Measurements from ENCODE around the gene ITGB4.

ITGB4 gene

DNA sequence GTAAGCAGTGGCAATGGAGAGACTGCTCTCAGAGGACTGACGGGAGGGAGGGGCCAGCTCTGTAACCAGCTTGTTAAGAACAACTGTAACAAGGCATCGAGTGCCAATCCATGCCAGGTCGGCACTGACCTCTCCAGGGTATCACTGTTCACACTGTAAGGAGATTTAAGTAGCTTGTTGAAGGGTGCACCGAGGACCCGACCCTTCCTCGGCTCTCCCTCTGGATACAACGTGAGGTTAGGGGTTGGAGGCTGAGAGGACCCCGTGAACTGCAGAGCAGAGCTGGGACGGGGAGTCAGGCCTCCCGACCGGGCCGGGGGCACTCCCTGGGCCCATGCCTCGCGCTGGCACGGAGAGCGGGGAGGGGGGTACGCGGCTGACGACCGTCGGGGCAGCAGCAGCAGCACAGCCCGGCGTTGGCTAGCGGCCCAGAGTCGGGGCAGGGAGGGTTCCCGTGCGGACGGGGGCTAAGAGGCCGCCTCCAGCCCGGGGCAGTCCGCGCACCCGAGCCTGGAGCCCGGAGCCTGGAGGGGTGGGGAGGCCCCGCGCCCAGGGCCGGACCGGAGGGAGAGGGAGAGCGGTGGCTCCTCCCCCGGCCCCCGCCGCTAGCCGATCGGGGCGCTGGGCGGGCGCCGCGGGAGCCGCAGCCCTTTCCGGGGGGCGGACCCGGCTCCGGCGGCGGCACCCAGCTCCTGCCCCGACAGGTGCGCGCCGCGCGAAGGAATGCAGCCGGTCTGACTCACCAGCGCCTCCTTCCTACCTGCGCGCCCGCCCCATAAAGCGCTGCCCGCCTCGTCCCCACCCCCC is at the start of gene ITGB4:
ITGB4 (plus strand) TSS at position 804 of the 807 bp plus-strand sequence. CDS start 3,245 bp downstream, outside the sequence.
- peak; percentile 17 to 22 for DNase-seq (ENCODE audit: extremely low read depth in 1 of 2, low read depth in 1 of 2)

- no peak for DNase-seq (ENCODE audit: extremely low read depth in 1 of 2, low read depth in 1 of 2)
Observed at GRCh38 chr17:75672011-75672410, 49.2 kb upstream of the ITGB4 start.

DNA sequence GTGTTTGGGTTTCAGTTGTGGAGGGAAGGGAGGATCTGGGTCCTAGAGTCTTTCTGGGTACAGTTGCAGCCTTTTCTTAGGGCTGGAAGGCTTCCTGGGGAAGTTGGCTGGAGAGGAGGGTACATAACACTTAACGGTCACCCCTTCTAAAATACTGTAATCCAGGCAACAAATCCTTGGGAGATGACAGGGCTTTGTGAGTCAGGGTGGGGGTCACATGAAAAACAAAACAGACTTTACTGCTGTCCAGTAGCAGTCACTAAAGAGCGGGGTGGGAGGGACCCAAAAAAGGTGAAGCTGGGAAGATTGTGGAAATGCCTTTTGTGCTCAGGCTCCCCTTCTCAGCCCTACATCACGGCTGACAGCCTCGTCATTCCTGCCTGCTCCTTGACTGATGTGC is 47.8 kb upstream of the ITGB4 start:
- DNase-seq (ENCODE audit: extremely low read depth in 1 of 2, low read depth in 1 of 2), result no peak

GRCh38 chr17:75676461-75676860 is 44.8 kb upstream of the ITGB4 start:
- DNase-seq (ENCODE audit: extremely low read depth in 1 of 2, low read depth in 1 of 2), result no peak

- DNase-seq (ENCODE audit: extremely low read depth in 1 of 2, low read depth in 1 of 2), result no peak
Observed at GRCh38 chr17:75679706-75680211, 41.5 kb upstream of the ITGB4 start.

DNA sequence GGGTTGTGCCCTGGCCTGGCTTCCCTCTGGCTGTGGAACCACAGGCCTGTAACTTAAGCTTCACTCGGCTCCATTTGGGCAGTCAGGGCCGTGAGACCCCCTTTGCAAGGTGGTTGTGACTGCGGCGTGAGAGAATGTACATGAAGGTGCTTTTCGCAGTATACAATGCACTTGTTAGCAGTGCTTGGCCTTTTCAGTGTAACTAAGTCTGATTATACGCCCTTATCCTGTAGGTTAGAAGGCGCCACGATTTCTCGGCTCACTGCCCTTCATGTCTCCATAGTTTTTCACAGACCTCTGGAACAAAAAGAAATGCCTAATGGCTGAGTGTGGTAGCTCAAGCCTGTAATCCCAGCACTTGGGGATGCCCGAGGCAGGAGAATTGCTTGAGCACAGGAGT is 40.8 kb upstream of the ITGB4 start:
- no peak for DNase-seq (ENCODE audit: extremely low read depth in 1 of 2, low read depth in 1 of 2)

DNA sequence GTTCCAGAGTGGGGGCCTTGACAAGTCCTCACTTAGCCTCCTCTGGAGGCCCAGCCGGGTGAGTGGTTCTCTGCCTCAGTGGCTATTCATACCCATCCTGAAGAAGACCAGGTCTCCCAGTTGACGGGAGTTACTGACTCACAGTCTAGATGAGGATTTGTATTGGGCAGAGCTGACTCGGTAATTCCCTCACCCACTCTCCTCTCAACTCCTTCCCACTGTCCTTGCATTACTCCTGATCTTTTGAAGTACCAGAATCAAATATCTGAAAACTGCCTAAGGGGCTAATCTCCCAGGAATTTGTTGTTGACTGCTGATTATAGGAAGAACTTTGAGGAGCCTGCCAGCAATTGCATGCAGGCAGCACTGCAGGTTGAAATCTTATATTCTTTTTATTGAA is 40.0 kb upstream of the ITGB4 start:
- no peak for DNase-seq (ENCODE audit: extremely low read depth in 1 of 2, low read depth in 1 of 2)

GRCh38 chr17:75683583-75683982 is 37.7 kb upstream of the ITGB4 start:
- DNase-seq (ENCODE audit: extremely low read depth in 1 of 2, low read depth in 1 of 2), result no peak

- no peak for DNase-seq (ENCODE audit: extremely low read depth in 1 of 2, low read depth in 1 of 2)
Observed at GRCh38 chr17:75684249-75684648, 37.0 kb upstream of the ITGB4 start.

DNA sequence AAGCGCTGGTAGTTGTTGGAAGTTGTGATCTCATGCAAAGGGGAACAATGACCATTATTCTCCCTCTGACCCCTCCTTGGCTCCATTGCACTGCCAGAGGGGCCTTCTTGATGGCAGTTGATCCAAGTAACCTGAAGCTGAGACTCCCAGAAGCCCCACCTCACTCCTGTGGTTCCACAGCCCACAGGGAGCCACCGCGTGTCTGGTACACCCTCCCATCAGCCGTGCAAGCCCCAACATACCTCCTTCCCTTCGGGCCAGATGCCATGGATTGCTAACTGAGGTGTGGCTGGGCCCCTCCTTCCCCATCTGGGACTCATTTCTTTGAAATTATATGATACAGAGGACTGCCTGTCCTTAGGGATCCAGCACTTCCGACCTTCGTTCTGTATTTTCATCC is 36.3 kb upstream of the ITGB4 start:
- no peak for DNase-seq (ENCODE audit: extremely low read depth in 1 of 2, low read depth in 1 of 2)

GRCh38 chr17:75685499-75685898 is 35.8 kb upstream of the ITGB4 start:
- no peak for DNase-seq (ENCODE audit: extremely low read depth in 1 of 2, low read depth in 1 of 2)

DNA sequence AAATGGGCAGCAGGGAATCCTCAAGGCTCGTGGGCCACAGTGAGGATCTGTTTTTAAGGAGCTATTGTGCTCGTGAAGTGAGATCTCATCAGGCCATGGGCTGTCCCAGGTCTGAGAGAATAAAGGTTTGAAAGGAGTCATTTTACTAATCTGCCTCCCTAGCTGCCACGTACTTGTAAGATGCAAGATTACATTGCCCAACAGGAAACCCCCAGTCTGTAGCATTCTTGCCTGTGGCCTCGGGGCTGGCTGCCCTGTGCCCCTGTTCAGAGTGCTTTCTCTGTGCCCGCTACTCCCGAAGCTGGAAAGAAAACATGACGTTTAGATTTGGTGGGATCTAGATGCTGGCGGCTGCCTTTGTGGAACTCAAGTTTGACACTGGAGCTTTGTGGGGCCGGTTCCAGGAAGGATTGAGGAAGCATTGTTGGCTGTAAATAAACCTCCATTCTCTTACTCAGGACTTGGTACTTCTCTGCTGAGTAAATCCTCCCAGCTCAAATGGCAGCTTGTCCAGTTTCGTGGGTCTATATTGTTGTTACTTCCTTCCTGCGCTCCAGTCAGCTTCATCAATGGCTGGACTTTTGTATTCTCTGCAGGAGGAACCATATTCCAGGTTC is 32.9 kb upstream of the ITGB4 start:
- peak in 1 of 2 donors; percentile 16 for DNase-seq (ENCODE audit: extremely low read depth in 1 of 2, low read depth in 1 of 2)

DNA sequence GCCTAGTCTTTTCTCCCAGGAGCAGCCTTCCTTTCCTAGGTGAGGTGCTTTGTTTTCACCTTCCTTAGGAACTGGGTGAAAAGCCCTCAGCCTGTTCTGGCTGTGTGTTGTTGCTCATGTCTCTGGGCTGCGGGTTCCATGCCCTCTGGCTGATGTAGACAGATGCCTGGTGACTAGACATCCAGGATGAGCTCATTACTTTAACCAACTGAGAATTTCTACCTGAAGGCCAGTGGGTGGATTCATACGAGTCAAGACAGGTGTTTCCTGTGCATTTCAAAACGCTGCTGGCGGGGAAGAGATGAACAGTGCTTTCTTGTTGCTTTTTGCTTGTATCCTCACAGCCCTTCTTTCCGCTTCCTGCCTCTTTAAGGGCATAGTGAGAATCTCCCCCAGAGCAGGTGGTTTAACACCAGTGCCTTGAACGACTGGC is 31.8 kb upstream of the ITGB4 start:
- peak in 1 of 2 donors; percentile 32 for DNase-seq (ENCODE audit: extremely low read depth in 1 of 2, low read depth in 1 of 2)

GRCh38 chr17:75691371-75691791 is 29.9 kb upstream of the ITGB4 start:
- DNase-seq (ENCODE audit: extremely low read depth in 1 of 2, low read depth in 1 of 2), result peak; percentile 52 to 68

GRCh38 chr17:75691801-75692626 is 29.2 kb upstream of the ITGB4 start:
- no peak for DNase-seq (ENCODE audit: extremely low read depth in 1 of 2, low read depth in 1 of 2)

GRCh38 chr17:75692976-75693375 is 28.3 kb upstream of the ITGB4 start:
- no peak for DNase-seq (ENCODE audit: extremely low read depth in 1 of 2, low read depth in 1 of 2)

DNA sequence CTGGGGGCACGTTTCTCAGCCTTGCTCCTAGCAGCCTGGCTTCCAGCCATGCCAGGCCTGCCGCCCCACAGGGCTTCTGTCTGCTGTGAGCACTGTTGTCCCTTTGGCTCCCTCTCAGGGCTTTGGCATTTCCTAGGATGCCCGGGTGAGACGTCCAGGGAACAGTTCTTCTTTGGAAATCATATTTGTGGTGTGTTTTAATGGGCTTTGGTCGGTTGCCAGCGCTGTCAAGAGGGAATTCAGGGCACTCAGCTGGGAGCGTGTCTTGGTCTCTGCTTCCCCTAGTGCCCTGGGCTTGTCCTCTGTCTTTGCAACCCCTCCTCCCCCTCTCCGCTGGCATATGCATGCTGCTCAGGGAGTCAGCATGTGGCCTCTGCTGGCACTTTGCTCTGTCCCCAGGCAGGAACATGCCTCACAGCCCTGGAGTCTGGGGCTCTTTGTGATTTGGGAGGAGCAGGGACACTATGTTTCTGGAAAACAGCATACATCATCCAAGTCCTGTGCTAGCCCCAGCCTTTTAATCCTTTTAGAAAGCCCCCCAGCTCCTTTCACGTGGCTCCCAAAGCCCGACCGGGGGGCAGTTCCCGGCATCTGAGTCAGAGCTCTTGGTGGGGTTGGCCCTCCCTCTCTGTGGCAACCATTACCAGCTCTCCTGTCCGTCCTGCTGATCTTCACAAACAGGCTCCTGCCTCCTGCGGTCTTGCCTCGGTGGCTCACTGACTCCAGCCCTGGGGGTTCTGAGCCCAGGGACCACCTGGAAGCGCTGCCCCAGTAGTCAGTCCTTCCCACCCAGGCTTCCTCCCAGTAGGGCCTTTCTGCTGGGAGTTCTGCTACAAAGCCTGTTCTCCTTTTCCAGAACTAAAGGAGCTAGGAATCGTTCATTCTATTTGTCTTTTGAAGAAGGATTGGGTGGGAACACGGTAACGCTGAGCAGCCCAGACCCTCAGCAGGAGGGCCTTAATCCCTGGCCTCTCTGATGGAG is 27.5 kb upstream of the ITGB4 start:
- no peak for DNase-seq (ENCODE audit: extremely low read depth in 1 of 2, low read depth in 1 of 2)

- no peak for DNase-seq (ENCODE audit: extremely low read depth in 1 of 2, low read depth in 1 of 2)
Observed at GRCh38 chr17:75694536-75694935, 26.7 kb upstream of the ITGB4 start.

- DNase-seq (ENCODE audit: extremely low read depth in 1 of 2, low read depth in 1 of 2), result no peak
Observed at GRCh38 chr17:75695141-75695829, 26.0 kb upstream of the ITGB4 start.
